Nucleus accumbens (tissue), 56 donors: ENCODE data around the gene NLRX1.
A peak's percentile ranks its signal among the peaks of the same experiment; 100 is the strongest.
"Not testable (repeated sequence)": the region's sequence is repeated elsewhere in the genome, so short reads cannot be mapped to it uniquely, and the experiment has no call there.

ENCODE experiments used
- DNase-seq, 56 donors: peaks; one replicate each; lab custom pipeline; 2025; lab: John Stamatoyannopoulos, UW

Gene NLRX1

DNA sequence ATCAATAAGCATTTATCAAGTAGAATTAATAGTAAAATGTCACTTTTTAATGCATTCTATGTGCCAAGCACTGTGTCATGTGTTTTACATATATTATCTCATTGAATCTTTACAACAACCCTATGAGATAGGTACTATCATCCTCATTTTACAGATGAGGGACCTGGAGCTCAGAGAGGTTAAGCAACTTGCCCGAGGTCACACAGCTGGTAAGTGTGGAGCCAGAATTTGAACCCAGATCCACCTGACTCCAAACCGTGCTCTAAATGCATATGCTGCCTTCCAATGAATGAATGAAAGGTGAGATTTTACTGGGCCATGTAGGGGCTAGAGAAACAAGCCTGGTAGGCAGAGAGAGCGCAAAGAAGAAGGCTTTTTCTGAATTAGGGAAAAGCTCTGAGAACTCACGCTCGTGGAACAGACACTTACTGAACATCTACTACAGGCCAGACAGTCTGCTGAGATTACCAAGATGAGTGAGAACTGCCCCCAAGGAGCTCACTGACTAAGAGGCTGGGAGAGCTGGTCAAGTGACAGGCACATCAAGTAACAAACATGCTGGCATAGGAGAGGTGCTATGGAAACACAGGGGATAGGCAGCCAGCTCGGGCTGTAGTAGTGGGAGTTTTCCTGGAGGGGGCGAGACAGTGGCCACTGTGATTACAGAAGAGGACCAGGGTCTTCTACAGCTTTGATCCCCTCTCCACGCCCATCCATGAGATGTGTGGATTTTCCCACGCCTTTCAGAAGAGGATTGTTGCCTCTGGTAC is 15.3 kb upstream of the NLRX1 start:
- no peak for DNase-seq

DNA sequence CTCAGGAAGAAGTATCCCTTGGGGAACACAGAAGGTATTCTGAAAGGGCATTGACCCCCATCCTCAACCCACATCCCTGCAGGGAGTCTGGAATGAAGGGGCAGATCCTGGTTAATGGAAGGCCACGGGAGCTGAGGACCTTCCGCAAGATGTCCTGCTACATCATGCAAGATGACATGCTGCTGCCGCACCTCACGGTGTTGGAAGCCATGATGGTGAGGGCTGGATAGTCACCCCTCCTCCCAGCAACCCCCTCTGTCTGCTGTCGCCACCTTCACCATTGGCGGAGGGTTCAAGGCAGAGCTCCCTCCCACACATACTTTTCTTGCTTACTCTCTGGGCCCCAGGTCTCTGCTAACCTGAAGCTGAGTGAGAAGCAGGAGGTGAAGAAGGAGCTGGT is 14.3 kb upstream of the NLRX1 start:
- no peak for DNase-seq

DNA sequence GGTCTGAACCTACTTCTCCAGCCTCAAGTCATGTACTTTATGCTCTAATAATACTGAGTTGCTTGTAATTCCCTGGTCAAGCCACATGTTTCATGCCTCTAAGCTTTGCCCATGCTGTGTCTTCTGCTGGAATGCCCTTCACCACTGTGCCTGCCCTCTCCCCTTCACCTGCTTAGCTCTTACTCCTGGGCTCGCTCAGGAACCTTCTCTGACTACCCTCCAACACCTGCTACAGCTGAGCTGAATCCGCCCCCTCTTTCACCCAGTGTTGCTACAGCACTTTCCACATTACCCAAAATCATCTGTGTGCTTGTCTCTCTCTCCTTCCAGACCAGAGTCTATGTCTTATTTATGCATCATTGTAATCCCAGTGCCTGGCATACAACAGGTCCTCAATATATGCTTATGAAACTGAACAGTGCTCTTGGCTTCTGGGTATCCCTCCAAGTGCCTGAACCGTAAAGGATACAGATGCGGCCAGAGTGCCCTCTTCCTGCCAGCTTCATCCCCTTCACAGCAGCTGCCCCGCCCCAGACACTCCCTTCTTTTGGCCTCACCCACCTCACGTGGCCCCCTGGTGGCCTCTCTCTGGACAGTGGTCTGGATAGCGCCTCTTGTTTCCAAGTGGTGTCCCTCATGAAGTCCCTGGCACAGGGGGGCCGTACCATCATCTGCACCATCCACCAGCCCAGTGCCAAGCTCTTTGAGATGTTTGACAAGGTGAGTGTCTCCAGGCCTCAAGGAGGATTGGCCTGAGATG is 12.6 kb upstream of the NLRX1 start:
- peak in 2 of 56 donors; percentile 3 to 20 for DNase-seq

DNA sequence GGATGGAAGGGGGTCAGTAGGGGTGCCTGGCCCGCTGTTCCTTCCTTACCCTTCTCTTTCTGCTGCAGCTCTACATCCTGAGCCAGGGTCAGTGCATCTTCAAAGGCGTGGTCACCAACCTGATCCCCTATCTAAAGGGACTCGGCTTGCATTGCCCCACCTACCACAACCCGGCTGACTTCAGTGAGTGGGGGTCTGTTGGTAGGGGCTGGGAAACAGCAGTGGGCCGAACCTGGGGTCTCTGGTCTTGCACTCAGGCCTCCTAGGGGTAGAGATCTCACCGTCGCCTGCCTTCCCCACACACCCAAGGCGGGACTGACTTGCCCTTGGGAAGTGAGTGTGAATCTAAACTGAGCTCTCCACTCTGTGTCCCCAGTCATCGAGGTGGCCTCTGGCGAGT is 12.0 kb upstream of the NLRX1 start:
- DNase-seq: no peak

DNA sequence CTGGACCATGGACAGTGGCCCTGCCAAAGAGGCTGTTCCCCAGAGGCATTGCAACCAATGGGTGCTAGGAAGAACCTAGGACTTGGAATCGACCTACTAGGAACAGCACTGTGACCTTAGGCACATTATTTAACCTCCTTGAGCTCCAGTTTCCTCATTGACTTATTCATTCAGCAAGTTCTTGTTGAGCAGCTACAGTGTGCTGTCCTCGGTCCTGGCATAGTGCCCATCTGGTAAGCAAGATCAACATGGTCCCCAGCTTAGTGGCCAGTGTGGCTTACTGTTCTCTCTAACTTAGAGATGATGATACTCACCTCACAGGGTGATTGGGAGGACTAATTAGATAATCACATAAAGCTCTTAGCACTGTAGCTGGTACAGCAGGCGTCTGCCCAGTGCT is 11.5 kb upstream of the NLRX1 start:
- no peak for DNase-seq

DNA sequence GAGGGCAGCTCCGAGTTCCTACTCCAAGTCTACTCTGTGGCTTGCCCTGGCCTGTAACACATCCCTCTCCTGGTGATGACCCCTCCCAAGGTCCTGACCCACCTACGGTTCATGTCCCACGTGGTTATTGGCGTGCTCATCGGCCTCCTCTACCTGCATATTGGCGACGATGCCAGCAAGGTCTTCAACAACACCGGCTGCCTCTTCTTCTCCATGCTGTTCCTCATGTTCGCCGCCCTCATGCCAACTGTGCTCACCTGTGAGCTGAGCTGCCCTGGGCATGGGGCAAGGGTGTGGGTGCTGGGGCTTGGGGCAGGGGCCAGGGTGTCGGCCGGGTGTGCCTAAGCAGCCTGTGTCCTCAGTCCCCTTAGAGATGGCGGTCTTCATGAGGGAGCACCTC is 10.1 kb upstream of the NLRX1 start:
- no peak for DNase-seq

DNA sequence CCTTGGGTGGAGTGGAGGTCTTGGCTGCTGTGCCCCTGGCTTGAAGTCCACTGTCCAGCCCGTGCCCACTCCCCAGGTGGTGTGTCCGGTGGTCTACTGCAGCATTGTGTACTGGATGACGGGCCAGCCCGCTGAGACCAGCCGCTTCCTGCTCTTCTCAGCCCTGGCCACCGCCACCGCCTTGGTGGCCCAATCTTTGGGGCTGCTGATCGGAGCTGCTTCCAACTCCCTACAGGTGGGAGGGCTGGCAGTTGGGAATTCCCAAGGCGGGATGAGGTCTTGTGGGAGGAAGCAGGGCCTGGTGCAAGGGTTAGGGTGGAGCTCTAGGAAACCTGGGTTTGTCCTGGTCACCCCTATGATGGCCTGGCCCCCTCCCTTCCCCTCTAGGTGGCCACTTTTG is 8.4 kb upstream of the NLRX1 start:
- DNase-seq: no peak

DNA sequence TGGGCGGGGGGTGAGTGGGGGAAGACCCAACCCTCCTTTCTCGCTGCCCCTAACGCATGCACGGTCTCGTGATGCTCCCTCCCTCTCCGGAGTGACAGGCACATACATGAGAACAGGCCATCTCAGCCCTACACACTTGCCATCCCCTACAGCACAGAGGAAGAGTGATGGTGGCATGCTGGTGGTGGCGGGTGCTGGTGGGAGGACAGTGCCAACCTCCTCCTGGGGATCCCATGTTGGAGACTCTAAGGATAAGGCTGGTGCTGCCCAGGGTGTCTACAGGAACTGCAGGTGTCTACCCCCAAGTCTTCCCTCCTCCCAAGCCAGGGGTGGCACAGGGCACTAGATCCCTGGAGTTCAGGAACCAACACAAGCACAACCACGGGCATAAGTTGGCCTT is 6.7 kb upstream of the NLRX1 start:
- no peak for DNase-seq

DNA sequence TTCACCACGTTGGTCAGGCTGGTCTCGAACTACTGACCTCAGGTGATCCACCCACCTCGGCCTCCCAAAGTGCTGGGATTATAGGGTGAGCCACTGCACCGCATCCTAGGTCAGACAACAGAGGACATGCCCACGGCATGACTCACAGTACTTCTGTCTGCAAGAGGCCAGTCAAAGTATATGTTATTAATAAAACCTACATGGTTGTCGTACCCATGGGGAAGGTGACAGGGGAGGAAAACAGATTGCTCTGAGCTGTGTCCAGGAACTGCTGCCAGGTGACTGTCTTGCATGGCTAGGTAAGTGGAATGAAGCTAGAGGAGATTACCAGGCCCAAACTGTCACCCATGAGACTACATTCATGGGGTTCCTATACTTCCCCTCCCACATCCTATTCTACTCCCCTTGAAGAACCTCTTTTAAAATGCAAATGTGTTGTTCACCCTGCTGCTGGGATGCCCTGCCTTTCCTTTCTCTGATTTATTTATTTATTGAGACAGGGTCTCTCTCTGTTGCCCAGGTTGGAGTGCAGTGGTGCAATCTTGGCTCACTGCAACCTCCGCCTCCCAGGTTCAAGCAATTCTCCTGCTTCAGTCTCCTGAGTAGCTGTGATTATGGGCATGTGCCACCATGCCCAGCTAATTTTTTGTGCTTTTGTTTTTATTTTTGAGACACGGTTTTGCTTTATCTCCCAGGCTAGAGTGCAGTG is 2.0 kb upstream of the NLRX1 start:
- no peak for DNase-seq

DNA sequence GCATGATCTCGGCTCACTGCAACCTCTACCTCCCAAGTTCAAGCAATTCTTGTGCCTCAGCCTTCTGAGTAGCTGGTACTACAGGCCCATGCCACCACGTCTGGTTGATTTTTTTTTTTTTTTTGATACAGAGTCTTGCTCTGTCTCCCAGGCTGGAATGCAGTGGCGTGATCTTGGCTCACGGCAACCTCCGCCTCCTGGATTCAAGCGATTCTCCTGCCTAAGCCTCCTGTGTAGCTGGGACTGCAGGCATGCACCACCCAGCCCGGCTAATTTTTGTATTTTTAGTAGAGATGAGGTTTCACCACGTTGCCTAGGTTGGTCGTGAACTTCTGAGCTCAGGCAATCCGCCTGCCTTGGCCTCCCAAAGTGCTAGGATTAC is 1.5 kb upstream of the NLRX1 start:
- not testable (repeated sequence) for DNase-seq

DNA sequence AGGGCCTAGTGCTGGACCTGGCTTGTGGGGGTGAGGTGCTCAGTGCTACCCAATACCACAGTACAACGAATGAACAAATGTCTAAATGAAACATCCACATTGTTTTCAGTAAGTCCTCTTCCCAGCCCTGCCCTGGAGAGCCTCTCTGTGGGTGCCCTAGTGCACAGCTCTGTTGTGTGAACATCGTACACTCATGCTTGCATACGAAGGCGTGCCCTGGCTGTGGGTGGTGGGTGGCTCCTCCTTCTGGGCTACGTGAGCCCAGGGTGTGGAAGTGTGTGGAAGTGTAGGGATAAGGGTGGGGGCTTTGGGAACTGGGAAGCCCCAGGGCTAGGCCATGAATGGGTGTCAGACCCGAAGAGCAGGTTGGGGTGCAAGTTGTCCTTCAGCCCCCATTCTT is 592 bp upstream of the NLRX1 start:
- DNase-seq: peak in 14 of 56 donors; percentile 5 to 63 (median 18)

DNA sequence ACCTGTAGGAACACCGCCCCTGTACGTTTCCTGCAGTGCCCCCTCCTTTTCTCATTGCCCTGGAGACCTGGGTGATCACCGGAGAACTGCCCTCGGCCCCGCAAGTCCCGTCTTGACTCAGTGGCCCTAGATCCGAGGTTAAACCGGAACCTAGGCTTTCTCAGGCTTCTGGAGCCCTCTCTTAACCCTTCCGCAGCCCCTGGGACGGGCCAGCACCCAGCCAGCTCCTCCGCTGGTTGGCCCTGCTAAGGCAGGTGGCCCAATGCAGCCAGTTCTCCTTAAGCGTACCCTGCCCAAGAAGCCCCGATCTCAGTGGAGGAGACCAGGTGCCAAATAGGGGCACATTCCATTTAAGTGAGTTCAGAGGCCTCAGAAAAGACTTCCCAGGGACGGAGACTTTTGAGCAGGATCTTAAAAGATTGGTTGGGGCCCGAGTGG is 776 bp downstream of the NLRX1 start:
- DNase-seq: peak in 3 of 56 donors; percentile 38 to 48 (median 43)

DNA sequence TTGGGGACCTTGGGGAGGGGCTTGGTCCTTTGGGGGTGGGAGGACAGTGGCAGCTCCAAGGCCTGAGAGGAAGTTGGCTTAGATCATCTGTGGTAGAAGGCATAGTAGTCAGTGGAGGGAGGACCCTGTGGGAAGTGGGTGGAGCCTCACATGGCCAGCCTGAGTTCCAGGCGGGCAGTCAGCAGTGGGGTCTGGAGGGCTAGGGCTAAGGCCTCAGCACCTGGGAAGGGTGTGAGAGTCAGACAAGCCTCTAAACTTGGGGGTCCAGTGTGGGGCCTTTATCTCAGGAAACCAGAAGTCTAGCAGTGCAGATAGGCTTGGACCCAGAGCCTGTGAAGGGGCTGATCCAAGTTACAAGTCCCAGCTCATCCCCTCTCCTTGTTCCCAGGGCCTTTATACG is 4.0 kb downstream of the NLRX1 start:
- DNase-seq: no peak

DNA sequence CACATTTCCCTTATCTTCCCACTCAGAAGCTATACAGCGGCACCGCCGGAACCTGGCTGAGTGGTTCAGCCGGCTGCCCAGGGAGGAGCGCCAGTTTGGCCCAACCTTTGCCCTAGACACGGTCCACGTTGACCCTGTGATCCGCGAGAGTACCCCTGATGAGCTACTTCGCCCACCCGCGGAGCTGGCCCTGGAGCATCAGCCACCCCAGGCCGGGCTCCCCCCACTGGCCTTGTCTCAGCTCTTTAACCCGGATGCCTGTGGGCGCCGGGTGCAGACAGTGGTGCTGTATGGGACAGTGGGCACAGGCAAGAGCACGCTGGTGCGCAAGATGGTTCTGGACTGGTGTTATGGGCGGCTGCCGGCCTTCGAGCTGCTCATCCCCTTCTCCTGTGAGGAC is 4.9 kb downstream of the NLRX1 start:
- DNase-seq: no peak

DNA sequence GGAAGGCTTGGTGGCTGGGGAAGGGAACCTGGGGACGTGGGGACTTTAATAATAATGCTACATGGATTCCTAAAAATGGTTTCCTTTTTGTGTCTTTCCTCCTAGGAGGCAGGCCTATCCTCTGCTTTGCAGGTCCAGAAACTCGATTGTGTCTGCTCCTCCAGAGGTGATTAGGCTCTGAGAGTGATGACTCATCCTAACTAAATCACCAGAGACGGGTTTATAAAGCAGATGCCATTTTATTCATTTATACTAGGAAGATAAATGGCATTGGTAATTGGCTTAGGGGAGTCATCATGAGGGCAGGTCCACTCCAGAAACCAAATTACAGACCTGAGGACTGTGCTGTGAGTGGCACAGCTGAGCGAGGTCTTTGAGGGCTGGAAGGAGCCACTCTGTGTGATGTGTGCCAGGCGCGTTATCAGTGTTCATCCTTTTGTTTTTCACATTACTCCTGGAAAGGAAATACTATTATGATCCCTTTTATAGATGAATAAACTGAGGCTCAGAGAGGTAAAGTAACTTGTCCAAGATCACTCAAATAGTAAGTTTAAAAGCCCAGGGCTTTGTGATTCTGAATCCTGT is 7.1 kb downstream of the NLRX1 start:
- peak in 1 of 56 donors; percentile 23 for DNase-seq

DNA sequence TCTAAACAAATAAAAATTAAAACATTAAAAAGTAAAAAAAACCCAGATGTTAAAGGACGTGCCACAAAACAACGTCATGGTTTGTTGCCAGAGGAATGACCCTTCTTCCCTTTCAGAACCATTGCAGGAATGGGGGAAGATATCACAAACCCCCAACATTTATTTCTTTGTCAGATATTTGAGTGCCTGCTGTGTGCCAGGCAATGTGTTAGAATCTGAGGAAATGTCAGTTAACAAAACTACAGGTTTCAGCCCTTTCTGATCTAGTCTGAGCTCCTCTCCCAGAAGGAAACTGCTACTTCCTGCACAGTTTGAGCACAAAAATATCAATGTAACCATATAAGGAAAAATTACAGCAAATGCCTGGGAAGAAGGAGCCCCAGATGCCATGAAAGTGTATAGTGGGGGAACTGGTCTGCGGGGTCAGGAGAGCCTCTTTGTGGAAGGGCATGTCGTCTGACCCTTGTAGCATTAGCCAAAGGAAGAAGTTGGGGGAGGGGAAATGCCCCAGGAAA is 9.7 kb downstream of the NLRX1 start:
- no peak for DNase-seq

DNA sequence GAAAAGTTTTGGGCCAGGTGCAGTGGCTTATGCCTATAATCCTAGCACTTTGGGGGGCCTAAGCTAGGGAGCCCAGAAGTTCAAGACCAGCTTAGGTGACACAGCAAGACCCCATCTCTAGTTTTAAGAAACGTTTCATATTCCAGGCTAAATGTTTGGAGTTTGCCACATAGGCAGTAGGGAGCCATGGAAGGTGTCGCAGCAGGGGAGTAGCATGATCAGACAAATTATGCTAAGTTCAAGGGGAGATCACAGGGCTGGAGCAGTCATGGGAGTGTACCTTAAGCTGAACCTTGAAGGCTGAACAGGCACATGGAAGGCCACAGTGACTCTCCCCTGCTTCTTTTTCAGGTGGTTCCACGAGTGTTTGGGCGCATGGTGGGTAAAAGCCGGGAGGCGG is 10.8 kb downstream of the NLRX1 start:
- DNase-seq: no peak

DNA sequence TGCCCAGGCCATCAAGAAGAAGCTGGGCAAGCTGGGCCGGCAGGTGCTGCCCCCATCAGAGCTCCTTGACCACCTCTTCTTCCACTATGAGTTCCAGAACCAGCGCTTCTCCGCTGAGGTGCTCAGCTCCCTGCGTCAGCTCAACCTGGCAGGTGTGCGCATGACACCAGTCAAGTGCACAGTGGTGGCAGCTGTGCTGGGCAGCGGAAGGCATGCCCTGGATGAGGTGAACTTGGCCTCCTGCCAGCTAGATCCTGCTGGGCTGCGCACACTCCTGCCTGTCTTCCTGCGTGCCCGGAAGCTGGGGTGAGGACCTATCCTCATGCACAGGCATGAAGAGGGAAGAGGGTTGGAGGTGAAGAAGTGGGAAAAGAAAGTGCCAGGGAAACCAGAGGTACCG is 11.5 kb downstream of the NLRX1 start:
- no peak for DNase-seq

DNA sequence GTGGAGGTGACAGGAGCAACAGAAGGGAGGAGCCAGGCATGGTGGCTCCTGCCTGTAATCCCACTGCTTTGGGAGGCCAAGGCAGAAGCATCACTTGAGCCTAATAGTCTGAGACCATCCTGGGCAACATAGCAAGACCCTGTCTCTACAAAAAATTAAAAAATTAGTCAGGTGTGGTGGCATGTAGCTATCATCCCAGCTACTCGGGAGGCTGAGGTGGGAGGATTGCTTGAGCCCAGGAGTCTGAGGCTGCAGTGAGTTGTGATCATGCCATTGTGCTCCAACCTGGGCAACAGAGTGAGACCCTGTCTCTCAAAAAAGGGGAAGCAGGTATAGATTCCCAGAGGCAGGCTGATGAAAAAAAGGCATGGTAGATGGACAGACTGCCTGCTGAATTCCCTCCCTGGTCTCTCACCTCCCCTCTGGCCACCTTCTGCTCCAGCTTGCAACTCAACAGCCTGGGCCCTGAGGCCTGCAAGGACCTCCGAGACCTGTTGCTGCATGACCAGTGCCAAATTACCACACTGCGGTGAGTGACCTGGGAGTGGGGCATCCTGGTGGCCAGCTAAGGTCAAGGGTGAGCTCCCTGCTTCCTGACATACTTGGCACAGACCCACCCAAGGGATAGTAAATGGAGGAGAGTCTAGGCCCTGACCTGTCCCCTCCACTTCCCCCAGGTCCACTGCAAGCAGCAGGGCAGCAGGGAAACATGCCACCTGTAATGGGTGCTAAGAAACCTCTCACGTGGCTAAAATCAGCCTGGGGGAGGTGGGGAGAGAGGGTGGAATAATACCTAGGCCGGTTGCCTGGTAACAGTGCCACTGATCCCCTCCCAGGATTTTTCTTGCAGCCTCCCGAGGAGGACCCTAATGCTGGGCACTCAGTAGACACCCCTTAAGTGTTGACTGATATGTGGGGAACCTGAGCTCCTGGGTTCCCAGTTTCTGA is 12.5 kb downstream of the NLRX1 start:
- no peak for DNase-seq
